ENCODE measurements around the gene ULK4.

GRCh38 chr3:41411065-41411464 is 550.8 kb downstream of the ULK4 start:
- TF ChIP-seq CTCF (IDR thresholded peaks at IDR 0.05), result no peak
- TF ChIP-seq POLR2A (IDR thresholded peaks at IDR 0.05), result no peak
